Measurements from ENCODE around the gene SELENOV.

Gene SELENOV

GRCh38 chr19:39520541-39521484, 5.9 kb downstream of the SELENOV start:
- H3K18ac ChIP-seq (ENCODE audit: low read depth in 1 of 2, low read length in 2 of 2): no peak overlapping the region

GRCh38 chr19:39524495-39524894, 9.6 kb downstream of the SELENOV start:
- H2BK120ac ChIP-seq (ENCODE audit: low read depth, low read length): no peak overlapping the region
- no peak overlapping the region for H4K8ac ChIP-seq (ENCODE audit: low read length)
- H3K9me3 ChIP-seq (ENCODE audit: control insufficient read depth, low read length): no peaks in the 10 kb centered on the region
- 97% methylated on average over 7 of the region's 8 CpGs for WGBS
- no peak overlapping the region for H3K18ac ChIP-seq (ENCODE audit: low read depth in 1 of 2, low read length in 2 of 2)
- H3K4me3 ChIP-seq (ENCODE audit: insufficient read depth in 1 of 2, low read depth in 1 of 2, low read length in 2 of 2): no peak overlapping the region
- no peak overlapping the region for H2AK5ac ChIP-seq (ENCODE audit: low read length, severe bottlenecking)
- no peak overlapping the region for H2BK5ac ChIP-seq (ENCODE audit: low read depth, low read length, poor library complexity, severe bottlenecking)
- no peak overlapping the region for H3K9ac ChIP-seq (ENCODE audit: low read length)
- H3K14ac ChIP-seq (ENCODE audit: low read length in 2 of 2): no peak overlapping the region
- H3K27me3 ChIP-seq (ENCODE audit: control insufficient read depth in 1 of 2, insufficient read depth in 1 of 2, low read length in 2 of 2): no peaks in the 10 kb centered on the region
- H3K4ac ChIP-seq (ENCODE audit: low read depth in 1 of 2, low read length in 2 of 2): no peak overlapping the region
- no peak for DNase-seq
- H3K36me3 ChIP-seq (ENCODE audit: control insufficient read depth in 1 of 2, insufficient read depth in 2 of 2, low read depth in 1 of 2, low read length in 2 of 2): peaks cover 0 to 3% of the 10 kb centered on the region in 2 experiments
- H3K23ac ChIP-seq (ENCODE audit: low read length in 2 of 2): no peak overlapping the region
- peaks cover 4% of the 10 kb centered on the region for H3K4me1 ChIP-seq (ENCODE audit: control insufficient read depth, insufficient read depth, low read depth, low read length)
- no peak overlapping the region for H2BK15ac ChIP-seq (ENCODE audit: low read depth, poor library complexity, severe bottlenecking)
- H2BK12ac ChIP-seq (ENCODE audit: low read length in 2 of 2): no peak overlapping the region
- no peak overlapping the region for H3K4me2 ChIP-seq (ENCODE audit: low read length, poor library complexity, severe bottlenecking)
- H2AFZ ChIP-seq (ENCODE audit: low read depth, low read length): no peak overlapping the region
- no peak overlapping the region for H3K27ac ChIP-seq (ENCODE audit: low read length, poor library complexity, severe bottlenecking)
- no peak overlapping the region for H4K91ac ChIP-seq (ENCODE audit: low read length)
- peaks cover 7% of the 10 kb centered on the region for H3K79me1 ChIP-seq (replicated peaks; ENCODE audit: low read length, poor library complexity, severe bottlenecking)

More at GRCh38 chr19:39520541-39521484, 5.9 kb downstream of the SELENOV start:
- H3K79me1 ChIP-seq (replicated peaks; ENCODE audit: low read length, poor library complexity, severe bottlenecking): peaks cover 3% of the 10 kb centered on the region
- no peak overlapping the region for H2AFZ ChIP-seq (ENCODE audit: low read depth, low read length)
- H3K9me3 ChIP-seq (ENCODE audit: control insufficient read depth, low read length): no peaks in the 10 kb centered on the region
- H2AK5ac ChIP-seq (ENCODE audit: low read length, severe bottlenecking): no peak overlapping the region
- peaks cover 0 to 3% of the 10 kb centered on the region in 2 experiments for H3K36me3 ChIP-seq (ENCODE audit: control insufficient read depth in 1 of 2, insufficient read depth in 2 of 2, low read depth in 1 of 2, low read length in 2 of 2)
- 90% methylated on average over 2 of the region's 8 CpGs for WGBS
- no peak overlapping the region for H3K4me2 ChIP-seq (ENCODE audit: low read length, poor library complexity, severe bottlenecking)
- H2BK5ac ChIP-seq (ENCODE audit: low read depth, low read length, poor library complexity, severe bottlenecking): no peak overlapping the region
- no peak overlapping the region for H3K9ac ChIP-seq (ENCODE audit: low read length)
- H2BK120ac ChIP-seq (ENCODE audit: low read depth, low read length): no peak overlapping the region
- no peak overlapping the region for H2BK15ac ChIP-seq (ENCODE audit: low read depth, poor library complexity, severe bottlenecking)
- no peak overlapping the region for H3K23ac ChIP-seq (ENCODE audit: low read length in 2 of 2)
- H2BK12ac ChIP-seq (ENCODE audit: low read length in 2 of 2): no peak overlapping the region
- no peak overlapping the region for H3K4me3 ChIP-seq (ENCODE audit: insufficient read depth in 1 of 2, low read depth in 1 of 2, low read length in 2 of 2)
- no peak overlapping the region for H3K14ac ChIP-seq (ENCODE audit: low read length in 2 of 2)
- H4K8ac ChIP-seq (ENCODE audit: low read length): no peak overlapping the region
- peaks cover 6% of the 10 kb centered on the region for H3K4me1 ChIP-seq (ENCODE audit: control insufficient read depth, insufficient read depth, low read depth, low read length)
- H3K27me3 ChIP-seq (ENCODE audit: control insufficient read depth in 1 of 2, insufficient read depth in 1 of 2, low read length in 2 of 2): peaks cover 21 to 30% of the 10 kb centered on the region in 2 experiments
- H3K27ac ChIP-seq (ENCODE audit: low read length, poor library complexity, severe bottlenecking): no peak overlapping the region
- no peak overlapping the region for H3K4ac ChIP-seq (ENCODE audit: low read depth in 1 of 2, low read length in 2 of 2)
- no peak for DNase-seq
- H4K91ac ChIP-seq (ENCODE audit: low read length): no peak overlapping the region

- Histone ChIP-seq H3K36me3 (ENCODE audit: control insufficient read depth in 1 of 2, insufficient read depth in 2 of 2, low read depth in 1 of 2, low read length in 2 of 2) (peaks cover 3% of the 10 kb centered on the region in 2 experiments), H3K14ac (ENCODE audit: low read length in 2 of 2) (no peak overlapping the region), H2BK15ac (ENCODE audit: low read depth, poor library complexity, severe bottlenecking) (no peak overlapping the region), H3K27me3 (ENCODE audit: control insufficient read depth in 1 of 2, insufficient read depth in 1 of 2, low read length in 2 of 2) (no peaks in the 10 kb centered on the region), H3K9ac (ENCODE audit: low read length) (no peak overlapping the region), H2BK12ac (ENCODE audit: low read length in 2 of 2) (no peak overlapping the region), H3K4me2 (ENCODE audit: low read length, poor library complexity, severe bottlenecking) (no peak overlapping the region), H3K9me3 (ENCODE audit: control insufficient read depth, low read length) (no peaks in the 10 kb centered on the region), H3K4me1 (ENCODE audit: control insufficient read depth, insufficient read depth, low read depth, low read length) (peaks cover 6% of the 10 kb centered on the region), H3K4me3 (ENCODE audit: insufficient read depth in 1 of 2, low read depth in 1 of 2, low read length in 2 of 2) (no peak overlapping the region), H2BK120ac (ENCODE audit: low read depth, low read length) (no peak overlapping the region), H3K27ac (ENCODE audit: low read length, poor library complexity, severe bottlenecking) (no peak overlapping the region), H3K4ac (ENCODE audit: low read depth in 1 of 2, low read length in 2 of 2) (no peak overlapping the region), H2AFZ (ENCODE audit: low read depth, low read length) (no peak overlapping the region), H3K23ac (ENCODE audit: low read length in 2 of 2) (no peak overlapping the region), H2AK5ac (ENCODE audit: low read length, severe bottlenecking) (no peak overlapping the region), H3K79me1 (replicated peaks; ENCODE audit: low read length, poor library complexity, severe bottlenecking) (peaks cover 12% of the 10 kb centered on the region), H3K18ac (ENCODE audit: low read depth in 1 of 2, low read length in 2 of 2) (no peak overlapping the region), H4K8ac (ENCODE audit: low read length) (no peak overlapping the region), H4K91ac (ENCODE audit: low read length) (no peak overlapping the region), H2BK5ac (ENCODE audit: low read depth, low read length, poor library complexity, severe bottlenecking) (no peak overlapping the region)
- no CpG with 5 or more reads among the region's 3 CpGs for WGBS
- no peak for DNase-seq
These were observed 10.3 kb downstream of the SELENOV start for GRCh38 chr19:39525205-39525604.

DNA sequence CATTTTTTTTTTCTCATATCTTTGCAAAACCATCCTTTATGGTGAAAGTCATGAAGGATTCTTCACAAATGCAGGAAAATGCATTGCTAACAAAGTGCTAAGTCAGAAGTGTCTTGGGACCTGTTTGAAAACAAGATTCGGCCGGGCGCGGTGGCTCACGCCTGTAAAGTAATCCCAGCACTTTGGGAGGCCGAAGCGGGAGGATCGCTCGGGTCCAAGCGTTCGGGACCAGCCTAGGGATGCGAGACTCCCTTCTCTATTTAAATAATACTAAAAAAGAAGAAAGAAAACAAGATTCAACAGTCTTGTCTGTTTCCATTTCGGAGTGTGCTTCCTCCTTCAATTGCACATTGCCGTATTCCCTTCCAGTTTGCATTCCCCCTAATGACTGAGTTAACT, 16.9 kb downstream of the SELENOV start:
- peaks cover 0 to 3% of the 10 kb centered on the region in 2 experiments for H3K36me3 ChIP-seq (ENCODE audit: control insufficient read depth in 1 of 2, insufficient read depth in 2 of 2, low read depth in 1 of 2, low read length in 2 of 2)
- no peak overlapping the region for H4K91ac ChIP-seq (ENCODE audit: low read length)
- 69% methylated on average over 7 of the region's 14 CpGs for WGBS
- H2AK5ac ChIP-seq (ENCODE audit: low read length, severe bottlenecking): no peak overlapping the region
- DNase-seq: no peak
- H3K23ac ChIP-seq (ENCODE audit: low read length in 2 of 2): no peak overlapping the region
- H3K4me2 ChIP-seq (ENCODE audit: low read length, poor library complexity, severe bottlenecking): peak overlapping the region; percentile 49
- peak overlapping the region in 1 of 2 experiments; percentile 93 for H3K18ac ChIP-seq (ENCODE audit: low read depth in 1 of 2, low read length in 2 of 2)
- H2AFZ ChIP-seq (ENCODE audit: low read depth, low read length): peak overlapping the region; percentile 84
- H3K4ac ChIP-seq (ENCODE audit: low read depth in 1 of 2, low read length in 2 of 2): peak overlapping the region in 1 of 2 experiments; percentile 91
- H3K14ac ChIP-seq (ENCODE audit: low read length in 2 of 2): peak overlapping the region in 1 of 2 experiments; percentile 78
- no peaks in the 10 kb centered on the region for H3K27me3 ChIP-seq (ENCODE audit: control insufficient read depth in 1 of 2, insufficient read depth in 1 of 2, low read length in 2 of 2)
- peaks cover 3% of the 10 kb centered on the region for H3K4me1 ChIP-seq (ENCODE audit: control insufficient read depth, insufficient read depth, low read depth, low read length)
- H3K79me1 ChIP-seq (replicated peaks; ENCODE audit: low read length, poor library complexity, severe bottlenecking): peaks cover 7% of the 10 kb centered on the region
- H2BK120ac ChIP-seq (ENCODE audit: low read depth, low read length): no peak overlapping the region
- no peak overlapping the region for H2BK15ac ChIP-seq (ENCODE audit: low read depth, poor library complexity, severe bottlenecking)
- peak overlapping the region; percentile 96 for H3K9ac ChIP-seq (ENCODE audit: low read length)
- no peak overlapping the region for H2BK5ac ChIP-seq (ENCODE audit: low read depth, low read length, poor library complexity, severe bottlenecking)
- H3K9me3 ChIP-seq (ENCODE audit: control insufficient read depth, low read length): no peaks in the 10 kb centered on the region
- H3K27ac ChIP-seq (ENCODE audit: low read length, poor library complexity, severe bottlenecking): no peak overlapping the region
- H4K8ac ChIP-seq (ENCODE audit: low read length): no peak overlapping the region
- H3K4me3 ChIP-seq (ENCODE audit: insufficient read depth in 1 of 2, low read depth in 1 of 2, low read length in 2 of 2): peak overlapping the region; percentile 85 to 96
- no peak overlapping the region for H2BK12ac ChIP-seq (ENCODE audit: low read length in 2 of 2)
